GM18505 (cell line): ENCODE measurements around the gene PELI2.

ENCODE experiments used
- ATAC-seq: cut with Tn5 transposase; IDR thresholded peaks from one replicate; pipeline ENCODE4 v1.9.1; 2021; ENCODE audit not compliant: unreplicated experiment
- POLR2A ChIP-seq: IDR thresholded peaks from 4 replicates; pipeline ENCODE4 v1.6.1; 2011; ENCODE audit warnings: borderline replicate concordance; ENCODE audit not compliant: insufficient read depth, insufficient read length; ENCODE audit errors: extremely low read depth

PELI2 gene

DNA sequence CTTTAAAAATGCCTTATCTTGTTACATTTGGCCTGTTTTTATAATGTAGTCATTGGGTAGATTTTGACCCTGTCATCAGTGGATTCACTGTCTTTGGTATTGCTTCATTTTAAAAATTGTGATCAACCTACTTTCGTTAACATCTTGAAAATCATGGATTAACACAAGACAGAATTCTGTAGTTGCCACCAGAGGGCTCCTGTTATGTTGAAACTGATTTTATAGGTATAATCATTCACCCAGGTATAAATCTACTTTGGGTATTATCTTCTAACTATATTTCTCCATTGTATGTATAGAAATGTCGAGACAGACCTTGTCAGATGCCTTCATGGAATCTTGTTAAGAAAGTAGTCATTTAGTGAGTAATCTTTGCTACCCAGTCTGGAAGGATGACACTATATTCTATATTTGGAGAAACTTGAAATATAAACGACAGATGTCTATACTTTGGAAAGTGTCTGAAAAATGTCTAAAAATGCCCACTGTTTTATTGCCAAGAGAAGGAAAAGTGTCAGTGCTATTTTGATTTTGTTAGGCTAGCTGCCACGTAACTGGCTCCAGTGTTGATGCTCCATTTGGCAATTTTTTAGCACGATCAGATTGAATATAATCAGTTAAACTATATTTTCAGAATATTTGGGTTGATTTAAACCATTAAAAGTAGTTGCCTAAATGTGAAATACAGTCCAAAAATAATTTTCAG lies 129.4 kb downstream of the PELI2 start:
- TF ChIP-seq POLR2A: no peak
- ATAC-seq: no peak

DNA sequence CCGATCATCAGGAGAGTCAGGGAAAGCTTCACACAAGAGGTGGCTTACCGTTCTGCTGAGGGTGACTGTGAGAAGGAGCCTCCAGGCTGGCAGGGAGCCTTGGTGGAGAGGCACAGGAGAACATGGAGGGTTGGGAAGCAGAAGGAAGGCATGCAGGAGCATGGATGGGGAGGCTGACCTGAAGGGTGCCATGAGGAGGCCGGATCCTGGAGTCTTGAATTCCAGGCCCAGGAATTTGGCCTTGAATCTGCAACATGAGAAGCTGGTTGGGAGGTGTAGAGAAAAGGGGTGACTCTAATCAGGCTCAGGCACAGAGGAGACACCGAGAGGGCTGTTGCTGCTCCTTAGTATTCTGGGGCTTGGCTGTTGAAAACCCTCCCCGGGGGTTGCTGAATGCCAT lies 130.2 kb downstream of the PELI2 start:
- no peak for ATAC-seq
- no peak for TF ChIP-seq POLR2A

DNA sequence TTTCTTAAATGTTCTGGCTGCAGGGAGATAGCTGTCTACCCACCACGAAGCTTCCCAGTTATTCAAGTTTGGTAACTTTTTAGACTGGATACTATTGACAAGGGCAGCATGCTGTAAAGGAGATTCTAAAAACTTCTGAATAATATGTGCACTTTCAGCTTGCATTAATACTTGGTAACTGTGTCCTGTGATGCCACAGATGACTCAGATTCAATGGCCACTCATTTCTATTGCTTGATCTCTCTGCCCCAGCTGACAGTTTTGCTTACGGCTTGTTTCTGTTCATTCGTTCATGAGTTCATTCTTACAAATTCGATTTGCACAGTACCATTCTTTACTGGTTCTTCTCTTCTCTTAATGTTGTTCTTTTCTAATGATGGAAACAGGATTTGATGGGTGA lies 142.8 kb downstream of the PELI2 start:
- ATAC-seq: no peak
- TF ChIP-seq POLR2A: no peak

DNA sequence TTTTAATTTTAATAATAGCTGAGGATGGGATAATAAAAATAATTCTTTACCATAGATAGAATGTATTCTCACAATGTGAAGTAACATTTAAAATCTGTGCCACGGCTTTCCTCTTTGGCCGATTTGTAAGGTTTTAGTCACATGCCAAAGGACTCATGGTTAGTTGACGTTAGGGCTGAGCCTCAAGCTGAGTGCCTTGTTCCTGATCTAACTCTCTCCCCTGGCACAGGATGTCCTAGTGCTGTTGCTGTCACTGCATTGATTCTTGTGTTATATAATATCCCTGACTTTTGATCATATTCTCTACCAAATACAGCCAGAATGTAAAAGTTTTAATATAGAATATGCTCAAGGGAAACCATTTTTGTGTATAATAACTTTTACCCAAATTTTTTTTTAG lies 144.3 kb downstream of the PELI2 start:
- ATAC-seq: no peak
- TF ChIP-seq POLR2A: no peak

DNA sequence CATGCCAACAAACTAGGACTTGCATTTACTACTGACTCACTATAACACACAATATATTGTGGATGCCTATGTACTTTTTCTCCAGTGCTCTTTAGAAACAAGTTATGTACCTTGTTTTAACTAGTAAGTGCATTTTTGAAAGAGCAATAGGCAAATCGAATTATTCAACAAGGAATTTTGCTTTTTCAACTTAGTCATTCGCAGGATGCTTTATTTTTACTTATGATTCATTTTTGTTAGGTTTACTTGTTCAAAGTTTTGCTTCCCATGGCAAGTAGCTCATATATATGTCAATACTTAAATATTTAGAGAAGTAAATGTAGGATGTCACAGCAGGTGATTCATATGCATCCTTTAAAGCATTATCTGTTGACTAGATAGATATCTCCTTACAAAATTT lies 149.8 kb downstream of the PELI2 start:
- TF ChIP-seq POLR2A: no peak

DNA sequence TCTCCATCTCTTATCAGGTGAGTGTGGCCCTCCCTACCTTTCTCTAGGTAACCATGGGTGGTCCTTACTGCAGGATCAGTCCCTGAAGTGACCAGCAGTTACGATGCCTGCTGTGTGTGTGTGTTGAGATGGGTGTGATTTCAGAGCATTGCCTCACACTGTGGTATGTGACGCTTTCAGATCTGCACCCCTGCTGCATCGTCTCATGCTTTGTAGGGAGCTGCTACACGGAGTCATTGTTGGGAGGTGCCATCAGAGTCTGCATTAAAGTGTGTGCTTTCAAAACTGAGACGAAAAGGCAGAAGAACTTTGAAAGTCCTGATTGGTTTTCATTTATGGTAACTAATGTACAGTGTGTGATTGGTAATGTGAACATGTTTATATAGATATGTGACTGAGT lies 150.5 kb downstream of the PELI2 start:
- no peak for TF ChIP-seq POLR2A
- ATAC-seq: no peak

More for the DNA sequence above, 149.8 kb downstream of the PELI2 start:
- no peak for ATAC-seq

DNA sequence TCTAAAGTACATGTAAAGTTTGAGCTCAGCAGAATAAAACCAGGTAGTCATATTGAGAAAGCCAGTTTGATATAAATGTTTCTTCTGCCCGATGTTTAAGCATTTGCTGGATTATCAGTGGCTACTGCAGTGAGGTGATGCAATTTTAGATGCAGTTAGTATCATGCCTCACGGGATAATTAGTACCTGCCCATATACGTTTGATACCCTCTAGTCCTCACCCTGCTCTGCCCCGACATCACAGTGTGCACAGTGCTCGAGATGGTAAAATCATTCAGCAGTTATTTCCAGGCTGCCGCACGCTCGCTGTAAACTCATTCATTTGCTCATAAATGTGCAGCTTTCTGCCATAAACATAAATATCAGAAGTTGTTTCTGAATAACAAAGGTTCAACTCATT lies 152.7 kb downstream of the PELI2 start:
- no peak for ATAC-seq
- no peak for TF ChIP-seq POLR2A

DNA sequence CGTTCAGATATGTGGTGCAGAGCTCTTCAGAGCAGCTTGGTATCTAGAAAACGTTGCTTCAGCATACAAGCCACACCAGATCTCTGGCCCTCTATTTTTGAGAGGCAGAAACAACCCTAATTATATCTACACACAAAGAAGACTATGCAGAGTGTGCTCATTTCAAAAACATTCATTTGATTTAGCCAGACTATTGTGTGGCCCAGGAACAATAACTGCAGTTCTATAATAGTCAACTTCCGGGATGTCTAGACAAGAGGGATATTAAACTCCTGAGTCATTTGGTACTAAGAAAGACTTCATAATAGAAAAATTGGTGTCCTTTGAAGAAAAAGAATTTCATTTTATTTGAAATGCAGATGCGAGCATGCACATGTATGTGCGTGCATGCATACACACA lies 153.8 kb downstream of the PELI2 start:
- TF ChIP-seq POLR2A: no peak
- ATAC-seq: no peak

DNA sequence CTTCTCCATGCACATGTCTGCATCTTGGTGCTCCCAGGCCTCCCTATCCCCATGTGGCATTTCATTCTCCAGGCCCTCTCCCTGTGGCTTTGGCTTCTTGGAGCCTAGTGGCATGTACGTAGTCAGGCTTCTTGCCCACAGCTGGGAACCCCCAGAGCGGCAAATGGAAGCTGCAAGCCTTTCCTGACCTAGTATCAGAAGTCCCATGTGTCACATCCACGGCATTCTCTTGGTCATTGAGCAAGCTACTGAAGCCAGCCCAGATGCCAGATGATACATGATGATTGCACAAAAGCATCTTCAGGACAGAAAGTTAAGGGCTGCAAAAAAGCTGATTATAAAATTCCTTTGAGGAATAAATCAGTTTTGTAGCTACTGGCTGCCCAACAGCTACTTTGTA lies 154.9 kb downstream of the PELI2 start:
- no peak for ATAC-seq

DNA sequence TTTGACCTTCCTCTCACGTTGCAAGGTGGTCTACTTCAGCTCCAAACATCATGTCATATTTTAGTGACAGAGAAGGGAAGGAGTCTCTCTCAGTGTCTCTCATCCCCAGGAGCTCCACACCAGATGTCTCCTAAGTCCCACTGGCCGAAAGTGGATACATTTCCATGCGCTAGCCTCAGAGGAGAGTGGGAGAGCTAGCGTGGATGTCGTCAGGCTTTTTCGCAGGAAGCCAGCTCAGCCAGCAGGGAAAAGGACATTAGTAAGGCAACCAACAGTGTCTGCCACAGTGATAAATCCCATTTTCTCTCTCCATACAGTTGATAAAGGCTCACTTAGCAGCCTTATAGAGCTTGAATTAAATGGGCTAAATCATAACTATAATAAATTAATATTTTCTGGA lies 155.7 kb downstream of the PELI2 start:
- no peak for ATAC-seq
- TF ChIP-seq POLR2A: no peak

More for the DNA sequence above, 154.9 kb downstream of the PELI2 start:
- no peak for TF ChIP-seq POLR2A

DNA sequence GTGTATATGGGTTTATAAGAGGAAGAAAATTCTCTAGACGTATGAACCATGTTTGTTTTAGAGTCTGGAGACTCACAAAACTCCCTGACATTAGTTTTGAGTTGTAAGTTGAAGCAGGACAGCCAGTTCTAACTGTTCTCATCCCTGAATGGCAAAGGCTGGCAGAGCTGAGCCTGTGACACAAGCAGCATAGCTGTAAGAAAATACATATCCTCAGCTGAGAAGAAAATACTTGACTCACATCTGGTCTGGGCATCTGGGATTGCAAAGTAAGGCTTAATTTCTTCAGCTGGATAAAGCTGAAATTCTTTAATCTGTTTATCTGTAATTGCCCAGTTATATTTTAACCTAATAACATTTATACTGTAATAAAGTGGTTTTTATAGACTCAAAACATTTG lies 156.3 kb downstream of the PELI2 start:
- ATAC-seq: no peak
- no peak for TF ChIP-seq POLR2A

DNA sequence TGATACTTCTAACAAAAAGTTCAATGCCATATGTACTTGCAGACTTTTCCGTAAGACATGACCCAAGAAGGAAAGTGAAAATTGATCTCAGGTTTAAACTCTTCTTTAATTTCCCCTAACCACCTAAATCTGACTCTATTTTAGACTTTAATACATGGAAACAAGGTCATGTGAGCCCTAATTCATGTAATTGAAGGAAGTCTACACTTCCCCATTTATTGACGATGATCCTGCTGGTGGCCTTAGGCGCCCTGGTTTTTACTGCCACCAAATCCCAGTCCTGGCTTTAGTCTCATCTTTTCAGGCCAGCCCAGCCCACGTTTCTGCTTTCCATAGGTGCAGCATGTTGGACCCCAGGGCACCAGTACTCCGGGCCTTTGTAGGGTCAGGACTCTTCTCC lies 157.9 kb downstream of the PELI2 start:
- no peak for TF ChIP-seq POLR2A
- no peak for ATAC-seq

DNA sequence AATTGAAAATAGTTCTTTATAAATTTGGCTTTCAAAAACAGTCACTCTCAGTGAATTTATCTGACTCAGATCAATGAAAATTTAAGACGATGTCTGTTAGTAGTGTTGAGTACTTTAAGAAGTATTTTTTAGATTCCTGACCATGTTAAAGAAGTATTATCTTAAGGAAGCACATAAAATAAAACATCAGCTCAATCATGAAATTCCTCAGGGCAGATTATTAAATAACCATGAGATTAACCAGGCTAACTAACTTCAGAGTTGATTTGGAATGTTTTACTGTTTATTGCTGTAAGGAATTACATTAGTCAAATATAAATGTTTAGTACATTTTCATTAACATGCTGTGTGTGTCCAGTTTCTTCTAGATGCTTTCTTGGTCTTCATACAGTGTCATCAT lies 160.2 kb downstream of the PELI2 start:
- TF ChIP-seq POLR2A: no peak
- no peak for ATAC-seq

DNA sequence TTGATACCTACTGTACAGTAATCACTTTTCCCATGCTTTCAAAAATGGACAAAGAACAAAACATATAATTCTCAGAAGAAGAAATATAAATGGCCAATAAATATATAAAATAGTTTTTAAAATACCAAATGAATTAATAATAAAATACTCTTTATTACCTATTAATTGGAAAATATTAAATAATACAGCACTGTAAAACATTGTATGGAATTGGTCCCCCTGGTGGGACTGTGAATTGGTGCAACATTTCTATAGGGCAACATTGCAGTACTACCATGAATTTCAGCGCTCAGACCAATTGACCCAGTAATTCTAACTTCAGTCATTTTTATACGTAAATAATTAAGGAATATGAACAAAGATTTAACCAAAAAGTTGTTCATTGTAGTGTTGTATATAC lies 162.6 kb downstream of the PELI2 start:
- ATAC-seq: no peak

DNA sequence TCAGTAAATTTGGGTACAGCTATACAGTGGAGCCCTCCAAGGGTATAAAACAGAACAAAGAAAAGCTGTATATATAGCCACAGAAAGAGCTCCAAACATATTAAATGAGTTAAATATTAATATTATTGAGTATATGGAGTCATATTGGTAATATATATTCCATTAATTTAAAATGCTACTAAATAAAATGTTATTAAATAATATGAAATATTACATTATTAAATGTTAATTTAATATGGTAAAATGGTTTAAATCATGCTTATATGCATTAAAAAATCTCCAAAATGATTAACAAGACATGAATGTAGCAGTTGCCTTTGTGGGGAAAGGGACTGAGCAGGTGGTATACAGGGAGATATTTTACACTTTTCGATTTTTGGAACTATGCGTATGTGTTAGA lies 164.0 kb downstream of the PELI2 start:
- TF ChIP-seq POLR2A: no peak
- ATAC-seq: no peak

More for the DNA sequence above, 162.6 kb downstream of the PELI2 start:
- TF ChIP-seq POLR2A: no peak
